ENCODE measurements around the gene MMP20. TPM values are rescaled to one million over a fixed set of nuclear protein-coding genes. Genes with fewer than 3 reads are reported as not detected.

Gene MMP20
- polyA plus RNA-seq, 1 experiment, result not detected

DNA sequence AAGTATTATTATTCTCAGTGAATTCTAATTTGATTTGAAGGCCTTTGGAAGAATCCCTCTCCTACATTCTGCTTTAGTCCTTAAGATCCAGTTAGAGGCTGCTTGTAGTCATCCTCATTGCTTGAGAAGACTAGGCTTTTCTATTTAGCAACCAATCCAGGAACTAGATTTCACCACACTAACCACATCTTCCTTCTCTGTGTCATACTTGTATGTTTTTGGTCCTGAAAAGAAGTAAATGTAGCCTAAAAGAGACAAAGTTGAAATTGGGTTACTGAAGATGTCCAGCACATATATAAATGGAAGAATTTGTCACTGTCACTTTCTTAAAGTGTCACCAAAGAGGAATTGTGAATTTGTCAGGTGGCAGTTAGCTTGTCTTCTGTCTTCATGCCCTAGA is 48.0 kb downstream of the MMP20 start:
- Histone ChIP-seq H3K4me3 (ENCODE audit: low read depth, low read length) (no peak overlapping the region), H3K27ac (ENCODE audit: low read depth, low read length) (no peak overlapping the region), H3K9me3 (ENCODE audit: control insufficient read depth, insufficient read depth, low read length) (no peaks in the 10 kb centered on the region), H3K27me3 (ENCODE audit: control insufficient read depth, insufficient read depth, low read length) (no peaks in the 10 kb centered on the region)
- POLR2A ChIA-PET, result no interaction called here
- CTCF ChIA-PET, result no interaction called here
- no peak for DNase-seq (ENCODE audit: low read depth, low spot score)
- TF ChIP-seq, protein P1, sequence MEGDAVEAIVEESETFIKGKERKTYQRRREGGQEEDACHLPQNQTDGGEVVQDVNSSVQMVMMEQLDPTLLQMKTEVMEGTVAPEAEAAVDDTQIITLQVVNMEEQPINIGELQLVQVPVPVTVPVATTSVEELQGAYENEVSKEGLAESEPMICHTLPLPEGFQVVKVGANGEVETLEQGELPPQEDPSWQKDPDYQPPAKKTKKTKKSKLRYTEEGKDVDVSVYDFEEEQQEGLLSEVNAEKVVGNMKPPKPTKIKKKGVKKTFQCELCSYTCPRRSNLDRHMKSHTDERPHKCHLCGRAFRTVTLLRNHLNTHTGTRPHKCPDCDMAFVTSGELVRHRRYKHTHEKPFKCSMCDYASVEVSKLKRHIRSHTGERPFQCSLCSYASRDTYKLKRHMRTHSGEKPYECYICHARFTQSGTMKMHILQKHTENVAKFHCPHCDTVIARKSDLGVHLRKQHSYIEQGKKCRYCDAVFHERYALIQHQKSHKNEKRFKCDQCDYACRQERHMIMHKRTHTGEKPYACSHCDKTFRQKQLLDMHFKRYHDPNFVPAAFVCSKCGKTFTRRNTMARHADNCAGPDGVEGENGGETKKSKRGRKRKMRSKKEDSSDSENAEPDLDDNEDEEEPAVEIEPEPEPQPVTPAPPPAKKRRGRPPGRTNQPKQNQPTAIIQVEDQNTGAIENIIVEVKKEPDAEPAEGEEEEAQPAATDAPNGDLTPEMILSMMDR (IDR thresholded peaks at IDR 0.05; ENCODE audit: low read depth, low read length), result no peak

DNA sequence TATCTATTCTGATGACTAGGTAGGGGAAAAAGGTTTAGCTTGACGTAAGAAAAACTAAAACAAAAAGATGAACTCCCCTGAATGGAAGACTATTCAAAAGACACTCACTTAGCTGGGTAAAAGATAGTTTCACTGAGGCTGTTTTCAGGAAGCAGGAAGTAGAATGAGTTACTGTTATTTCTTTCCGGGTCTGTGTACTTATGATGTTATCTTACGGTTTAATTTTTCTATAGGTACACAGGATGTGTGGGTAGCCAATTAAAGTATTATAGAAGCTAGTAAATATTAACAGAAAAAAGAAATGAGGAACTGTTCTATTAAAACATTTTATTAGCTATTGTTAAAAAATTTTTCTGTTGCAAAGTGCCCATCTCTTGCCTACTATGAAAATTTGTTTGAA is 48.8 kb downstream of the MMP20 start:
- ChIA-PET POLR2A (no interaction called here), CTCF (no interaction called here)
- H3K27ac ChIP-seq (ENCODE audit: low read depth, low read length), result no peak overlapping the region
- TF ChIP-seq, protein P1 (IDR thresholded peaks at IDR 0.05; ENCODE audit: low read depth, low read length), result no peak
- DNase-seq (ENCODE audit: low read depth, low spot score), result no peak
- no peaks in the 10 kb centered on the region for H3K27me3 ChIP-seq (ENCODE audit: control insufficient read depth, insufficient read depth, low read length)
- H3K4me3 ChIP-seq (ENCODE audit: low read depth, low read length), result no peak overlapping the region
- H3K9me3 ChIP-seq (ENCODE audit: control insufficient read depth, insufficient read depth, low read length), result no peaks in the 10 kb centered on the region

DNA sequence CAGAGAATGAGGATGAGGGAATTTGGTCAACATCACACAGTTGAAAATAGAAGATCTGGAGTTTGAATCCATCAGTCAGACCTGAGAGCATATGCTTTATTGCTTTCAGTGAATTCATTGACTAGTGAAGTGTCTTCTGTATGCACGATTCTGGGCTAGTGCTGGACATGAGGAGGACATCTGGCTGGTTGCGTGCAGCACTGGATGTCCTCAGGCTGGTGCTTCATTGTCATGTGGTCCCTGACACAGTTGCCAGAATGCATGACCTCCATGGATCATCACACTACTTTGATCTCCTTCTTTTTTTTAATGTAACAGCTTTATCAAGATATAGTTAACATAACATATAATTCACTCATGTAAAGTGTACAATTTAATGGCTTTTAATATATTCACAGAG is 50.1 kb downstream of the MMP20 start:
- Histone ChIP-seq H3K9me3 (ENCODE audit: control insufficient read depth, insufficient read depth, low read length) (no peaks in the 10 kb centered on the region), H3K4me3 (ENCODE audit: low read depth, low read length) (no peak overlapping the region), H3K27me3 (ENCODE audit: control insufficient read depth, insufficient read depth, low read length) (no peaks in the 10 kb centered on the region), H3K27ac (ENCODE audit: low read depth, low read length) (no peak overlapping the region)
- TF ChIP-seq, protein P1 (IDR thresholded peaks at IDR 0.05; ENCODE audit: low read depth, low read length), result no peak
- CTCF ChIA-PET, result no interaction called here
- DNase-seq (ENCODE audit: low read depth, low spot score), result no peak
- POLR2A ChIA-PET, result no interaction called here

DNA sequence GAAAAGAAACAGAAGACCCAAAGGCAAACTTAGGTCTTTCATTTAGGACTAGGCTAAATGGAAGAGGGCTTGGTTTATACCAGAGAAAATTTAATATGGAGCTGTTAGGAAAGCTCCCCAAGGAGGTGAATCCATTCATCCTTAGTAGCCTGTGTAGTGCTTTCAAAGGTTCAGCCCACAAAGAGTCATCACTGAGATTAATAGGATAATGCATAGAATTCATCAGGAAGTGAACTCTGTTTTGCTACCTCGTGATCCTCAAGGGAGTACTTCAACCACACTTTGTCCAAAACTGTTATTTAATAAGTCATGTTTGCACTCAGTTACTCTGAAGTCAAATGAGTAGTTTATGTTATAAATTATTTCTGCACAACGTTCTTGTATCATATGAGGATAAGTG is 51.3 kb downstream of the MMP20 start:
- no peak for DNase-seq (ENCODE audit: low read depth, low spot score)
- Histone ChIP-seq H3K9me3 (ENCODE audit: control insufficient read depth, insufficient read depth, low read length) (peaks cover 1% of the 10 kb centered on the region; the same call in 1 of the 2 replicates), H3K4me3 (ENCODE audit: low read depth, low read length) (no peak overlapping the region), H3K27me3 (ENCODE audit: control insufficient read depth, insufficient read depth, low read length) (no peaks in the 10 kb centered on the region), H3K27ac (ENCODE audit: low read depth, low read length) (no peak overlapping the region)
- ChIA-PET POLR2A (no interaction called here), CTCF (interaction anchor here (0.8 to 2.2 kb wide), 2 partner anchors 18 to 93 kb away, joined by 3 to 6 read pairs; no protein-coding TSS in a partner anchor)
- TF ChIP-seq, protein P1 (IDR thresholded peaks at IDR 0.05; ENCODE audit: low read depth, low read length), result no peak

DNA sequence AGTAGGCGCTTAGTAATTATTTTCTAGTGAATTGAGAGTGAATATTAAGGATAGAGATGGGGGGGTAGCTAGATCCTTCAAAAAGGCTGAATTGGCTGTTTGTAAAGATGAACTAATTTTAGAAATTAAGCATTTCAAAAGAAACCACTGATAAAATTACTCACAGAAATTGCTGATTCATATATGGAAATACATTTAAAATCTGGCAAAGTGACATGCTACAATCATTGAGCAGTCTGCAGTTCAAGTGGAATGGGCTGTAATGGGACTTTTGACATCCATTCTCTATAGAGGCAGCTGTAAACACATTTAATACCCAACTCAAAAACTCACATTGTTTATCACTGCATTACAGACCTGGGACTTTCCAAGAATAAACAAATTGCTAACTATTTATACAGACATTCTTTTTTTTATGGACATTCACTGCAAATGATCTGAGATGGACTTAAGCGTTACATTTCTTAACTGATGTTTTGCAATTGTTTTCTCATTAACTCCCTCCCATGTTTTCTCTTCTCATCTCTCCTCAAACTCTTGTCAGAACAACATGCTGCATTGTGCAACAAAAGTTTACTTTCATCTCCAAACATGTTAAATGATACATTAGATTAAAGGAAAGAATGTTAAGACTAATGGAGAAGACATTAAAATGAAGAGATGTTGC is 52.4 kb downstream of the MMP20 start:
- no peak for DNase-seq (ENCODE audit: low read depth, low spot score)
- ChIA-PET POLR2A (no interaction called here), CTCF (interaction anchor here (1.1 to 2.2 kb wide), 2 partner anchors 94 to 279 kb away, joined by 3 to 6 read pairs; no protein-coding TSS in a partner anchor)
- TF ChIP-seq, protein P1 (IDR thresholded peaks at IDR 0.05; ENCODE audit: low read depth, low read length), result no peak
- H3K27me3 ChIP-seq (ENCODE audit: control insufficient read depth, insufficient read depth, low read length), result no peaks in the 10 kb centered on the region
- H3K9me3 ChIP-seq (ENCODE audit: control insufficient read depth, insufficient read depth, low read length), result peaks cover 7% of the 10 kb centered on the region; the same call in 1 of the 2 replicates
- H3K4me3 ChIP-seq (ENCODE audit: low read depth, low read length), result no peak overlapping the region
- no peak overlapping the region for H3K27ac ChIP-seq (ENCODE audit: low read depth, low read length)
